Germinal center (tissue), 1 donor: ENCODE measurements around the gene RTN4RL2.

Experiments
- DNase-seq: peaks from one replicate; pipeline ENCODE4 v3.0.0; 2012; ENCODE audit warnings: mixed read lengths, low spot score

The RTN4RL2 gene

DNA sequence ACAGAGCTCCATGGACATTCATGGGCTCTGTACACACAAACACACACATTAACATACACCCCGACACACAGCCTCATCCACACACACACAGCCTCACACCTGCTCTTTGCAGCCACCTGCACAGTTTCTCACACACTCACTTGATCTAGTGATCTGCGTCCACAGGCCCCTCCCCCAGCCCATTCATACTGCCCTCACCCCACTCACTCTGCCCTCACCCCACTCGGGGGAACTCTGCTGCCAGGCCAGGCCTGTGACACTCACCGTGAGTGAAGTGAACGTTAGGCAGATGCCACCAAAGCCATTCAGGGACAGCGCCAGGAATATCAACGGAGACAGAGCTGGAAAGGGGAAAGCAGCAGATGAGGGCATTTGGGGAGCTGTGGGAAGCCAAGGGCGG lies 40.2 kb downstream of the RTN4RL2 start:
- no peak for DNase-seq

DNA sequence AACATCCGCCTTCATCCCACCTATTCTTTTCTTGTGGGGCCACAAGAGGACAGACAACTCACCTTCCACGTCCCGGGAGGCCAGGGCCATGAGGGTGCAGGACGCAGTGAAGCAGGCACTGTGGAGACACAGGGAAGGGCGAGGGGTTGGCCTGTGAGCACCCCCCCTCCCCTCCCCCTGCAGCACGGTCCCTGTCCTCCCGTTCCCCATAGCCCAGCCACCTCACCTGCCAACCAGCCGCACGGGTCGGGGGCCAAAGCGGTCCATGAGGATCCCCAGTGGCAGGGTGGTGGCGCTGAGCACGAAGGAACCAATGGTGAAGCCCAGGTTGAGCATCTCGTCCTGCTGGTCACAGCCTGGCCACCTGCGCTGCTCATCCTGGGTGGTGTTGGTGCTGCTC lies 40.6 kb downstream of the RTN4RL2 start:
- no peak for DNase-seq

DNA sequence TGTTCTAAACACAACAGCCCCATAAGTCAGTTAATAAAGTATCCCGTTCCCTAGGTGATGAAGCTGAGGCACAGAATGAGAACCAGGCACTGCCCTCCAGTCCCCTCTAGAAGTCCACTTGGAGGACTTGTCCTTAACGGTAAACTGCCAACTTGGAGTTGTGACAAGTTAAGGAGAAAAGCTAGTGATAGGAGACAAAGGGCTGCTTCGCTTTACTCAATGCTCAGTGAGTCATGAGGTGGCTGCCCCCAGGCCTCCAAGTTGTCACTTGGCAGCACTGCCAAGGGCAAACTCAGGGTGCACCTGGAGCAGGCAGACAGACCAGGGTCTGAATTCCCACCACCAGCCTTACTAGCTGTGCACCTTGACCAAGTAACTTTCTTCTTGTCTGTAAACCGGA lies 41.6 kb downstream of the RTN4RL2 start:
- DNase-seq, result no peak

DNA sequence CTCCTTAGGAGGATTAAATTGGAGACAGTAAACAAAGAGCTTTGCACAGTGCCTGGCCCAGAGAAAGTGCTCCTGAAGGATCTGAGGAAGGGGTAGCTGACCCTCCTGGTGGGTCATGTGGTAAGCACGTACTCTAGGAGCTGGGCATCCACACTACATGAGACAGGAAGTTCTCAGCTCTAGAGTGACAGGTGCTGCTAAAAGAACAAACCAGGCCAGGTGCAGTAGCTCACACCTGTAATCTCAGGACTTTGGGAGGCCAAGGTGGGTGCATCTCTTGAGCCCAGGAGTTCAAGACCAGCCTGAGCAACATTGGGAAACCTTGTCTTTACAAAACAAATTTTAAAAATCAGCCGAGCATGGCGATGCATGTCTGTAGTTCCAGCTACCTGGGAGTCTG lies 42.0 kb downstream of the RTN4RL2 start:
- no peak for DNase-seq

DNA sequence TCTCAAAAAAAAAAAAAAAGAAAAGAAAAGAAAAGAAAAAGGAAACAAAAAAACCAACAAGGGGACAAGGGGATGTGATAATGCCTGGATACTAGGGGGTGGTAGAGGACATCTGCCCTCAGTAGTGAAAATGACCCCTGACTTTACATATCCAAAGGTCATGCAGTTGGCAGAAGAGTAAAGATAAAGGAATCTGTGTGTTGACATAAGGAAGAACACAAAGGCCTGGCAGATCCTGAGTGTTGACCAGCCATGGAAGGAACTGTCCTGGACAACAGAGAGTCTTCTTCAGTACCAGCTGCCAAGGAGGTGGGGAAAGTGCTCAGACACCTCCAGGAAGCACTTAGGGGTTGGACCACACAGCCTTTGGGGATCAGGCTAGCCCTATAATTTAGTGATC lies 42.5 kb downstream of the RTN4RL2 start:
- DNase-seq, result no peak

DNA sequence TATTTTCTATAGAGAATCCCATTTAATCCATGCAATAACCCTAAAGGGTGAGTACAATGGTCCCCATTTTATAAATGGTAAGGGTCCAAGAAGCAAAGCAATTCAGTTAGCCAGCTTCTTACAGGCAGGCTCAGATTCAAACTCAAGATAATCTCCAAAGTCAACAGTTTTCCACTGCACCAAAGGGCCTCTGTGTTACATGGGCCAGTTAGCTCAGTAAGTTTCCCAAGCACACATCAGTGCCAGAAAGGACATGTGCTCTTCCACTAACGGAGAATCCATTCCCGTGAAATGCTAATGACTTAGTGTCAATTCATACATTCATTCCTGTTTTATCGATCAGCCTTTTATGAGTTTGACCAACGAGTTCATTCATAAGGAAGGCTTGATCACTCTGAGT lies 44.2 kb downstream of the RTN4RL2 start:
- no peak for DNase-seq

DNA sequence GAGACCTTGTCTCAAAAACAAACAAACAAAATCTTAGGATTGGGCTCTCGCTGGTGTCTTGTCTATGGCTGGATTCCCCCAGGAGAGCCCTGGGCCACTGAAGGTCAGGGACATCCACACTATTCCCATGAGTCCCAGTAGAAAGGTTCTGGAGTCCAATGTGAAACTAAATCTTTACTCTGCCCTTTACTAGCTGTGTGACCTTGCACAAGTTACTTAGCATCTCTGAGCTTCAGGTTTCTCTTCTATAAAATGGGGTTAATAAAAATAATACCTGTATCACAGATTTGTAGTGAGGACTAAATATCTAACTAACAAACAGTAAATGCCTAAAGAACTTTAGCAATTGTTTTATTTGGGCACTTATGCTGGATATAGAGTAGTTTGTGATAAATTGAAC lies 46.2 kb downstream of the RTN4RL2 start:
- no peak for DNase-seq

DNA sequence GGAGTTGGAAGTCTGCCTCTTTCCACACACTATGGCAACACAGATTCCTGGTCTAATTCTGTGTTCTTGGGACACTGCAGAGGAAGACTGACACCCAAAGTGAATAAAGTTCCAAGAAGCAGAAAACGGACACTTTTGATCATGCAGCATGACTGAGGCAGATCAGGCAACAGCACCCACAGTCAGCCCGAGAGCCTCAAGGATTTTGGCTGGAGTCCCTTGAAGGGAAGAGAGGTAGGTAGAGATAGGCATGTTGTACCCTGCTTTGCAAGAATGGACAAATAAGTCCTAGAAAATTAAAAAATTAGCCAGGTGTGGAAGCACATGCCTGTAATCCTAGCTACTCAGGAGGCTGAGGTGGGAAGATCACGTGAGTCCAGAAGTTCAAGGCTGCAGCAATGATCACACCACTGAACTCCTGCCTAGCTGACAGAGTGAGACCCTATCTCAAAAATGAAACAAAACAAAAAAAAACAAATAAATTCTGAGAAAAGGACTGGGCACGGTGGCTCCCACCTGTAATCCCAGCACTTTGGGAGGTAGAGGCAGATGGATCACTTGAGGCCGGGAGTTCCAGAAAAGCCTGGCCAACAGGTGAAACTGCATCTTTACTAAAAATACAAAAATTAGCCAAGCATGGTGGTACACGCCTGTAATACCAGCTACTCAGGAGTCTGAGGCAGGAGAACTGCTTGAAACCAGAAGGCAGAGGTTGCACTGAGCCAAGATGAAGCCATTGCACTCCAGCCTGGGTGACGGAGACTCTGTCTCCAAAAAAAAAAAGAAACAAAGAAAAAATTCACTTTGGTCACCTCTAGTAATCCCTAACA lies 48.2 kb downstream of the RTN4RL2 start:
- DNase-seq, result no peak

DNA sequence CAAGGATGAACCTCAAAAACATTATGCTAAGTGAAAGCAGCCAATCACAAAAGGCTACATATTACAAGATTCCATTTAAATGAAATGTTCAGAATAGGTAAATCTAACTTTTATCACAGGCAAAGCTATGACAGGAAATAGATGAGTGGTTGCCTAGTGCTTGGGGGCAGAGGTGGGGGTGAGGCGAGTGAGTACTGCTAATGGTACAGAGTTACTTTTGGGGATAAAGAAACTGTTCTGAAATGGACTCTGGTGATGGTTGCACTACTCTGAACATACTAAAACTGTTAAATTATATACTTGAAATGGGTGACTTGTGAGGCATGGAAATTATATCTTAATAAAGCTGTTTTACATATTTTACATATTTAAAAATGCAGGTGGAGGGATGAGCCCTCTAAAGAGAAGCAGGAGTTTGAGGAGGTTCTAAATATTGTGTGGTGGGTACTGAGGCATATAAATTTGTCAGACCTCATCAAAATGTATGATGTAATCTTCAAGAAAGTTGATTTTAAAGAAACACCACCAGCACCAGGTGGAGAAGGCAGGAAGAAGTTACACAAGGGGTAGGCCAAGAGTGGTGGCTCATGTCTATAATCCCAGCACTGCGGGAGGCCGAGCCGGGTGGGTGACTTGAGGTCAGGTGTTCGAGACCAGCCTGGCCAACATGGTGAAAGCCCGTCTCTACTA lies 51.6 kb downstream of the RTN4RL2 start:
- peak; percentile 68 for DNase-seq

DNA sequence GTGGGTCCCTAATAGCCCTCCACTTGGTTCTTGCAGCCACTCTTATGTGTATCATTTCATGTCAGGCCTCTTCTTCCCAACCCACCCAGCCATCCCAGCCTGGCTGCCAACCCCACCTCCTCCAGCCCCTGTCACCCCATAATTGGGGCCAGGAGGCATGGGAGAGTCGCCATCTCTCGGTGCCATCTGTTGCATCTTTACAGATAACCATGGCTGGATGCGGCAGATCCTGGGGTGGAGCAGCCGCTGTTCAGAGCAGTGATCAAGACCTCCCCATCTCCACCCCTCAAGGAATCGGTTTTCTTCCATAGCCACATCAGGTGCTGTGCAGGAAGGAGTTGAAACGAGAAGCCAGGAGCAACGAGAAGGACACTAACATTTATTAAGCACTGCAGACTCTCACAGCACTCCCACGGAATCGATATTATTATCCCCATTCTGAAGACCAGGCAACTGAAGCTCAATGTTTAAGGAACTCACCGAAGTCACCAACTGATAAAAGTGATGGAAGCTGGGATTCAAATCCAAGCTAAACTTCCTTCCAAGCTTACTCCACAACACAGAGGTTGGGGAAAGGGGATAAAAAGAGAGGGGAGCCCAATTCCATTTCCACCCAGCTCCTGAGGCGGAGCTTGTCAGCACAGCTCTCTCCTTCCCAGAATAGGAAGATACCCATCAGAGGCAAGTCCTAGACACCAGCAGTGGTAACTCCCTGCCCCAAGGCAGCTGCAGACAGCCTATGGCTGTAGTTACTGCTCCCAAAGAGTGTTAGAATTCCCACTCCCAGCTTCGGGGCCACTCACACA lies 52.5 kb downstream of the RTN4RL2 start:
- DNase-seq, result no peak

DNA sequence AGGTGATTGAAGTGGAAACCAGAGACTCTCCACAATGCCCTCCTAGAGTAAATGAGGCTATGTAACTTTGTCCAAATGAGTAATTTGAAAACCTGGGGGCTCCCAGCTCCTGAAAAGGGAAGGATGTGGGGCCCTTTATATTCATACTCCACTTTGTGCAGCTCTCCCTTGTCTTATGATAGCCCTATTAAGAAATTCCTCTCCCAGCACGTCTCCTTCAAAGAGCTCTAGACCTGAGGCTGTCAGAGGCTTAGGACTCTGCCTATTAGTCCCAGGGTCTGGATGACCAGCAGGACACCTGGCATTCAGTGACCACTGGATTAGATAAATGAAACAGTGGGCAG lies 53.1 kb downstream of the RTN4RL2 start:
- DNase-seq, result no peak

DNA sequence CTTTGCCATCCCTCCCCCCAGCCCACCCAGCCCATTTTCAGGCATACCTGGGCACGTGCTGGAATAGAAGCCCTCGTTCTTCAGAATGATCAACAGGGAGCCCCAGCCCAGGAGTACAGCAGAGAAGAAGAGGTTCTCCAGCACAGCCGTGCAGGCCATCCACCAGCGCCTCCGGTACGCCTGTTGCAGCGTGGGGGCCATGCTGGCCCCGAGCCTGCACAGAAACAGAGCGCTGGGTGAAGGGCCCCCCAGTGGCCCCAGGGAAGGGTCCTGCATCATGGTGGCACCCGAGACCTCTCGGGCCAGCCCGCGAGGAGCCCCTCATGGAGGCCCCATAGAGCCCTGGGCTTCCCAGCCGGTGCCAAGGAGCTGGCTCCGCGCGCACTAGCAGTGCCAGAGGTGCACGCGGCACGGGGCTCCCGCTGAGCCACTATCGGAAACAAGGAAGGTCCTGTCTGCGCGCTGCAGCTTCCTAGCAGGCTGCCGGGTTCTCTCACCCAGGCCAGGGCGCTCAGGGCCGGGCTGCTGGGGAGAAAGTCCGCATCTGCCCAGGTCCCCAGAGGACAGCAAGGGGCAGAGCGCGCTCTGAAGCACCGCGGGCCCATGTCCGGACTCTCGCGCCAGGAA lies 53.7 kb downstream of the RTN4RL2 start:
- peak; percentile 62 for DNase-seq

DNA sequence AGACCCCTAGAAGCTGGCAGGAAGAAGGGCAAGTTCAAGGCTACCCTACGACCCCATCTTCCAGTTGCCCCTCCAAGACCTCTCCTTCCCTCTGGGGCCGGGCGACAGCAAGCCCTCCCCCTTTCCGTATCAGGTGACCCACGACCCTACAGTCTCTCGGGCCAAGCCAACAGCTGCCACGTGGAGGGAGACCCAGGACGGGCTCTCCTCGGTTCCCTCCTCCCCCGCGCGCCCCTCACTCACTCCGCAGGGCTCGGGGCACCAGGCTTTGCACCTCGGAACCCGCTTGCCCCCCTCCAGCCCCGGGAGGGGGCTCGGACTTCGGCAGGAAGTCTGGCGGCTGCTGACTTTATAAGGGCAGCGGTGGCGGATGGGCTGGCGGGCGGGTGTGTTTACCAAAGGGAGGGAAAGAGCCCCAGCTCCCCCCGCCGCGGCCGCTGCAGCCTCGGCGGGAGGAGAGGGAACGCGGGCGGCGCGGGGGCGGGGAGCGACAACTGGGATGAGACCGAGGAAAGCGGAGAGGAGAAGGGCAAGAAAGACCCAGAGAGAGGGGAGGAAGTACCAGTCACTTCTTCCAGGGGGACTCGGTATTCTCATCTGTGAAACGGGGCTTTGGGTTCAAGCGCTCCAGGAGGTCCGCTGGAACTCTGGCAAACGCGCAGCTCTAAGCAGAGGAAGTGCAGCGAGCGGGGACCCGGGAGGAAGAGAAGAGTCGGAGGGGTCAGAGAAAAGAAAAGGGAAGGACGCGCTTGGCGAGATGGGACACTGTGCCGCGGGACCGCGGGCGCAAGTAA lies 54.4 kb downstream of the RTN4RL2 start:
- DNase-seq, result peak; percentile 63

DNA sequence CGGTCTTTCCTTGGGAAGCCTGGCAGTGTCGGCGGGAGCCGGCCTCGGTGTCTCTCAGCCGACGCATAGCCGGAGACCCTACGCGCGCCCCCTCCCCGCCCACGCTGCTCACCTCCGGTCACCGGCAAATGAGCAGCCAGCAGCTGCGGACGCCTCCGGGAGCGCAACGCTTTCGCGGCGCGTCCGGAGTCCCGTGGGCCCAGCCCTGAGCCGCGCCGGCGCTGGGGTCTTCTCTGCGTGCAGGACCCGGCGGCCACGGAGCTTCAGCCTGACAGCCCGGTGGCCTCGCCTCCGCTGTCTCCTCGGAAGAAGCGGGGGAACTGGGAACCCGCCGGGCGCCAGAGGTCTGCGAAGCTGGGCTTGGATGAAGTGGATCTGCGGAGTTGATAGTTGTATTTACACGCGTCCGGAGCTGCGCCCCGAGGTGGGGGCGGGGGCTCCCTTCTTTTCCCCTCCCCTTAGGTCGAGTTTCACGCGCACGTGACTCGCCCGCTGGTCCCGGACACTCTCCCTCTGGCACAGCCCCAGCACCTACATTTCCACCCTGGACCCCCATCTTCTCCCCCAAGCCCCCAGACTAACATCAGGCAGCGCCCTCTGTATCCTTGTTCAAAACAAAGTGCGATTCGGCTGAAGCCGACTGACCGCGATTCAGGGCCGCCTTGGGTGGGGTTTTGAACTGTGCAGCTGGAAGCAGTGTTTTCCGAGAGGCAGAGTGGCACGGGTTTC lies 55.2 kb downstream of the RTN4RL2 start, which contains the start of gene SLC43A1:
SLC43A1 (minus strand) TSS at position 371 of the 729 bp plus-strand sequence. CDS start 1,591 bp downstream, outside the sequence.
- peak; percentile 57 for DNase-seq

DNA sequence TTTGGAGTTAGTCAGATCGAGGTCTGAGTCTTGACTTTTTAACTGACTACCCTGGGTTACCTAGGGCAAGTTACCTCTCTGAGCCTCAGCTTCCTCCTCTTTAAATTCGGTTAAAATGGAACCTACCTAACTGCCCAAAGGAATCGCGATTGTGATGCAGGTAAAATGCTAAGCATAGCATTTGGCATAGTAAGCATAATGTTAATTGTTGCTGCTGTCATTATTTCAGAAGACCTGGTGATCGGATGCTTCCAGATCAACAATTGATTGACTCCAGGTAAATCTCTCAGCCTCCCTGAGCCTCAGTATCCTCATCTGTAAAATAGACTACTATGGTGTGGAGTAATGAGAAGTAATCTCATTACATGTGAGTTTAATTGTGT lies 55.7 kb downstream of the RTN4RL2 start:
- no peak for DNase-seq

DNA sequence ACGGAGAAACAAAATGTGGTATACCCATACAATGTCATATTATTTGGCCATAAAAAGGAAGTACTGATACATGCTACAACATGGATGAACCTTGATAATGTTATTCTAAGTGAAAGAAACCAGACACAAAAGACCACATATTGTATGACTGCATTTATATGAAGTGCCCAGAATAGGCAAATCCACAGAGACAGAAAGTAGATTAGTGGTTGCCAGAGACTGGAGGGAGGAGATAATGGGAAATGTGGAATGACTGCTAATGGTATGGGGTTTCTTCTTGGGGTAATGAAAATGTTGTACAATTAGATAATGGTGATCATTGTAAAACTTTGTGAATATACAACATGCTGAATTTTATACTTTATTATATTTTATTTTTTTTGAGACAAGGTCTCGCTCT lies 60.8 kb downstream of the RTN4RL2 start:
- DNase-seq, result no peak

DNA sequence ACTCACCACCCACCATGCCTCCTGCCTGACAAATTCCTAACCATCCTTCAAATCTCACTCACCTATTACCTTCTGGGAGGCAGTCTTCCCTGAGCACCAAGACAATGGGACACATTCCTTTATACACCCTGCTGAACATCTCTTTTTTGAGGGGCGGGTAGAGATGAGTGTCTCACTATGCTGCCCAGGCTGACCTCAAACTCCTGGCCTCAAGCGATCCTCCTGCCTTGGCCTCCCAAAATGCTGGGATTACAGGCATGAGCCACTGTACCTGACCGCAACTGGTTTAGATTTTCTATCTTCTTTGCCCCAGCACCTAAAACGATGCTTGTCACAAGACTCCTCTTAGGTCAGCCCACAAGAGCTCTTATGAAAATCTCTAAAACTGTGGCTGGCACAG lies 63.1 kb downstream of the RTN4RL2 start:
- no peak for DNase-seq
